Measurements from ENCODE around the gene RFTN2.
"Not testable (repeated sequence)": the region's sequence is repeated elsewhere in the genome, so short reads cannot be mapped to it uniquely, and the experiment has no call there.

Gene RFTN2

DNA sequence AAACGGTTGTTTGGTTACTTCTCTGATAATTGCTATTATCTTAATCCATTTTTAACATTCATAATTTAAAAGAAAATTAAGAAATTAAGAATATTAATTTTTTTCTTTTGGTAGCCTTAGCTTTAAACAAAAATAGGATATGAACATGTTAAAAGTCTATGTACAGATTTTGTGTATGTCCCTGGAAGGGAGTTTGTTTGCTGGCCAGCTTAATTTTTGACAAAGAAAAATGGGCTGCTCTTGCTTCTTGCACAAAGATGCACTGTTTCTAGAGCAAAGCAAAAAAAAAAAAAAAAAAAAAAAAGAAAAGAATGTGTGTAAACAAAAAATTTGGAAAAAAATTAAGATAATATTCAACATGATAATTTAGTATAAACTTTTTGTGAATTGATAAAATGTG is 1.3 kb downstream of the RFTN2 start:
- DNase-seq (ENCODE audit: low read depth), result no peak

GRCh38 chr2:197673606-197674005 is 1.8 kb downstream of the RFTN2 start:
- DNase-seq (ENCODE audit: low read depth), result no peak

GRCh38 chr2:197673106-197673505 is 2.3 kb downstream of the RFTN2 start:
- no peak for DNase-seq (ENCODE audit: low read depth)

- DNase-seq (ENCODE audit: low read depth), result no peak
These were observed 3.0 kb downstream of the RFTN2 start for GRCh38 chr2:197672371-197672893.

DNA sequence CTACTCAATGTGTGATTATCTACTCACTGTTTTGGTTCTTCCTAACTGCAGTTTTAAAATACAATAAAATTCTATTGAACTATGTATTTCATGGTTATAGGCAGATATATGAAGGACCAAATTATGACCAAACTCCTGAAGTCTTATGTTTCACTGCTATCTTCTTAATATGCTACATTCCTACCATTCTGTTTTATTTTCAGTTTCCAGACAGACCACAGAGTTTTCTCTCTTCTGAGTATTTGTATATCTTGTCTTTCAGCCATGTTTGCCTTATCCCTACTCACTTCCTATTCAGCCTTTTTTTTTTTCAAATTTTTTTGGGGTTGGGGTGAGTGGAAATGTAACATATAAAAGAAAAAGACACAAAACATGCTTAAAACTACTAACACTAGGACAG is 6.3 kb downstream of the RFTN2 start:
- no peak for DNase-seq (ENCODE audit: low read depth)

- no peak for DNase-seq (ENCODE audit: low read depth)
These were observed 7.1 kb downstream of the RFTN2 start for GRCh38 chr2:197668296-197668695.

DNA sequence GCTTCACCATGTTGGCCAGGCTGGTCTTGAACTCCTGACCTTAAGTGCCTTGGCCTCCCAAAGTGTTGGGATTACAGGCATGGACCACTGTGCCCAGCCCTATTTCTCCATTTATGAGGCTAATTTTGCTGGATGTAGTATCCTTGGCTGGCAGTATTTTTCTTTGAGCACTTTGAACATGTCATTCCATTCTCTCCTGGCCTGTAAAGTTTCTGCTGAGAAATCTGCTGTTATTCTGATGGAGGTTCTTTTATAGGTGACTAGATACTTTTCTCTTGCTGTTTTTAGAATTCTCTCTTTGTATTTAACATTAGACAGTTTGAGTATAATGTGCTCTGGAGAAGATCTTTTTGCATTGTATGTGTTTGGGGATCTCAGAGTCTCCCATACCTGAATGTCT is 9.1 kb downstream of the RFTN2 start:
- no peak for DNase-seq (ENCODE audit: low read depth)

DNA sequence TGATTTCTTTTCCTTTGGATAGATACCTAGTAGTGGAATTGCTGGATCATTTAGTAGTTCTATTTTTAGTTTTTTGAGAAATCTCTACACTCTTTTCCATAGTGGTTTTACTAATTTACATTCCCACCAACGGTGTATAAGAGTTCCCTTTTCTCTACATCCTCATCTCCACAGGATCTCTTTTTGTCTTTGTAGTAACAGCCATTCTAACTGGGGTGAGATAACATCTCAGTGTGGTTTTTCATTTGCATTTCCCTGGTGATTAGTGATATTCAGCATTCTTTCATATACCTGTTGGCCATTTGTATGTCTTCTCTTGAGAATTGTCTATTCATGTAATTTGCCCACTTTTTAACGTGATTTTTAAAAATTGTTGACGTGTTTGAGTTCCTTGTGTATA is 13.8 kb downstream of the RFTN2 start:
- no peak for DNase-seq (ENCODE audit: low read depth)

GRCh38 chr2:197657562-197657961 is 17.8 kb downstream of the RFTN2 start:
- no peak for DNase-seq (ENCODE audit: low read depth)

GRCh38 chr2:197647961-197648690 is 27.3 kb downstream of the RFTN2 start:
- no peak for DNase-seq (ENCODE audit: low read depth)

DNA sequence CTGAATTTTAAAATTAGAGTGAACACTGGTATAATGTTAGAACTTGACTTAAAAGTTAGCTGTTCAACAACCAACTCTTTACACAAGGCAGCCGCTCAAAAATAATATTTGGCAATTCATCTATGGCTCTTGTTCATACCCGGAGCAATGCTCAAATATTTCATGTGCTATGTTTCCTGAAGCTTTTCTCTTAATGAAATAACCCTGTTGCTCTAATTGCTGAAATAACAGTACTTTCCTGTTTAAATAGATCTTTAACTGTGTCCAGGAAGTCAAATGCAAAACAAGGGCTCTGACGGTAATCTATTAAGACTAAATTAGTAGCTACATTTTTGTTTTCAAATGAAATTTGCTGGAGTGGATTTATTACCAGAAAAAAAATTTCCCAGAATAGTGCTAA is 33.7 kb downstream of the RFTN2 start:
- no peak for DNase-seq (ENCODE audit: low read depth)

DNA sequence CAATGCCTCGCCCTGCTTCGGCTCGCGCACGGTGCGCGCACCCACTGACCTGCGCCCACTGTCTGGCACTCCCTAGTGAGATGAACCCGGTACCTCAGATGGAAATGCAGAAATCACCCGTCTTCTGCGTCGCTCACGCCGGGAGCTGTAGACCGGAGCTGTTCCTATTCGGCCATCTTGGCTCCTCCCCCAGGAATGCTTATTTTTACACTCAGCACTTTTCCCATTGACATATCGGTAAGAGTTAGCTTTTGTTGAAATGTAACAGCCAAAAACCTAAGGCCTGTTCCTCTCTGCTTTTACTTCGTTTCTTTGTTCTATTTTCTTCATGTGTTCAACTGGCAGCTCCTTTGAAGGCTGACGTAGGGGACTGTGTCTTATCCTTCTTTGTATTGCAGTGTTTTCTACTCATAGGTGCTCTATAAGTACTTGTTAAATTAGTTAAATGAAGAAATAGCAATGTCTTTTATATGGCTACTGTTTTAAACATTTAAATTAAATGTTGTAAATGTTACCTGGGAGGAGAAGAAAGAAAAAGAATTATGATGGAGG is 34.7 kb downstream of the RFTN2 start:
- not testable (repeated sequence) for DNase-seq (ENCODE audit: low read depth)

- no peak for DNase-seq (ENCODE audit: low read depth)
These were observed 42.2 kb downstream of the RFTN2 start for GRCh38 chr2:197633109-197633657.

- no peak for DNase-seq (ENCODE audit: low read depth)
These were observed 47.3 kb downstream of the RFTN2 start for GRCh38 chr2:197628043-197628500.

GRCh38 chr2:197626965-197627625 is 48.3 kb downstream of the RFTN2 start:
- DNase-seq (ENCODE audit: low read depth), result no peak

- no peak for DNase-seq (ENCODE audit: low read depth)
These were observed 55.3 kb downstream of the RFTN2 start for GRCh38 chr2:197620133-197620532.

DNA sequence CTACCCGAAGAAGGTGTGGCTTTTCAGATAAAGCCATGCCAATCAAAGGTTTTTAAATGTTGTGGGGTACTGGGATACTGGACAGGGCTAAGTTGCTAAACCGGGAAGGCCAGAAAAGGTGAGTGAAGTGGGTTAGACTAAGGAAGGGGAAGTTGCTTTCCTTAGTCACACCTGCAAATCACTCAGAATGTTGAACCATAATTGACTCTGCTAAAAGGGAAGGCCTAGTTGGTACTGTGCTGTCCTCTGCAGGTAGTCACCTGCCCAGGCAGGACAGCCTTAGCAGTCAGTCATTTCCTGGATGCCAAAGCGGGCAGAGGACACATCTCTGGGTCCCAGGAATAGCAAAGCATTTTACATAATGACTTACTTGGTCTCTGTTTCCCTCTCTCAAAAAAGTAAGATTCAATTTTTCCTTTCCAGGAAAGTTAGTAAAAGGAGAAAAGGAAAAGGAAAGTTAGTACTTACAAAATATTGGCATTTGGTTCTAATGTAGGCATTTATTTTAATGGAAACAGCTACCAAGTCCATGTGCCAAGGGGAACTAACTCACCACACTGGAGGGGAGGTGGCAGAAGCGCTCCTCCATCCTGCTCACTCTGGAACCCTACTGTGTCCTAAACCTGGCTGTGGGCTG is 60.3 kb downstream of the RFTN2 start:
- DNase-seq (ENCODE audit: low read depth), result no peak

- DNase-seq (ENCODE audit: low read depth), result no peak
These were observed 60.9 kb downstream of the RFTN2 start for GRCh38 chr2:197614532-197614931.

DNA sequence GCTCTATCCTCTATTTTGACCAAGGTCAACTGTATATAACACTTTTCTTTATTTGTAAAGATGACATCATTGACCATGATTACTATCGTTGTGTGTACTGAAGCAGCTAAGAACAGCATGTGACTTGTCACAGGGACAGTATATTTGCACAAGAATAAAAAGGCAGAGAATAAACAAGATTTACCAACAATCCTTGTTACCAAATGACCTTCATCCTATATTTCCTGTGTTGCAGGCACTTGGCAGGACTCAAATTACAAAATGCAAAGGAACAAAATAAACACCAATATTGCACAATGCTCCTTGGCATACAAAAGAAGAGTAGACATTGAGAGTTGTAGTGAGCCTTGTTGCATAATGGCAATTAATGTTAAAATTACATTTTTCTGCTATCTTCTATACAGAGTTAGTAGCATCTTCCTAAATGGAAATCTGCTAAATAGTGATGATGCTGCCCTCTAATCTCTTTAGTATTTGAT is 61.8 kb downstream of the RFTN2 start:
- DNase-seq (ENCODE audit: low read depth), result no peak

DNA sequence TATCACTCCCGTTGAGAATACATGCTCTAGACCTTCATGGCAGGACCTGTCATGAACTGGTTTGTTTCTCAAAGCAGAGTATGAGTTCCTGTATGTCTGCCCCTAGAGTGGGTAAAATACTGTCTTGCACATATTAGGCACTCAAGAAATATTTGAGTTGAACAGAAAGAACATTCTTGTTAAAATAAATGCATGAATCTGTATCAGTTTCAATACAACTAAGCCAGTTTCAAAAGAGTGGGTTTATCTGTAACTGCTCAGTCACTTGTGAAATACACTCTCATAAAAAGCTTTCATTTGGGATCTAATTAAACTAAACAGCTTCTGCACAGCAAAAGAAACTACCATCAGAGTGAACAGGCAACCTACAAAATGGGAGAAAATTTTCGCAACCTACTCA is 69.2 kb downstream of the RFTN2 start:
- DNase-seq (ENCODE audit: low read depth), result no peak

DNA sequence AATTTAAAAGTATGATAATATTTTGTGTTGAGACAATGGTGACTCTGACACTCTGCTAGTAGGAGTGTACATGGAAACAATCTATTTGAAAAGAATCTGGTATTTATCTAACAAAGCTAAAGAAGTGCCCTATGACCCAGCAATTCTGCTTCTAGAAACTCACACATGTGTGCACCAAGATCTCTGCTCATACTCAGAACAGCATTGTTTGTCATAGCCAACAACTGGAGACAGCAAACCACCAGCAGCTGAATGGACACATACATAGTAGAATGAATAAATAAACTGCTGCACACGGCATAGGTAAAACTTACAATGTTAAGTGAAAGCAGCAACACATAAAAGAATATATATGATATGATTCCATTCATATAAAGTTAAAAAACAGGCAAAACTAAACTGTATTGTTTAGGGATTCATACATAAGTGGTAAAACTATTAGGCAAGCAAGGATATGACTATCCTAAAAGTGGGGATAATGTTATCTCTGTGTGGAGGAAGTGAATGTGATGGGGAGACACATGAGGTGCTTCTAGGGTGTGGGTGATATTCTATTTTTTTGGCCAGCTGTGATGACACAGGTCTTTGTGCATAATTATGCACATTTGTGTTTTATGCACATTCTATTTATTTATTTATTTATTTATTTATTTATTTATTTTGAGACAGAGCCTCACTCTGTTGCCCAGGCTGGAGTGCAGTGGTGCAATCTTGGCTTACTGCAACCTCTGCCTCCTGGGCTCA is 71.1 kb downstream of the RFTN2 start:
- DNase-seq (ENCODE audit: low read depth), result no peak

GRCh38 chr2:197601726-197602125 is 73.7 kb downstream of the RFTN2 start:
- no peak for DNase-seq (ENCODE audit: low read depth)

Data from activated gamma-delta T cell treated with anti-CD3 and anti-CD28 coated beads, Interleukin-2, amount 50 U/mL, for 16 hours (primary cell).